Activated gamma-delta T cell treated with Interleukin-2 at 50 U/mL for 16 hours (primary cell): ENCODE measurements around the gene R3HDM2.
"Not testable (repeated sequence)": the region's sequence is repeated elsewhere in the genome, so short reads cannot be mapped to it uniquely, and the experiment has no call there.

Experiments used
- DNase-seq: peaks from one replicate; pipeline ENCODE4 v3.0.0-alpha.2; 2020

Gene R3HDM2

GRCh38 chr12:57419495-57419894 is 11.3 kb downstream of the R3HDM2 start:
- no peak for DNase-seq

- no peak for DNase-seq
Measured at GRCh38 chr12:57418255-57418654, 12.6 kb downstream of the R3HDM2 start.

DNA sequence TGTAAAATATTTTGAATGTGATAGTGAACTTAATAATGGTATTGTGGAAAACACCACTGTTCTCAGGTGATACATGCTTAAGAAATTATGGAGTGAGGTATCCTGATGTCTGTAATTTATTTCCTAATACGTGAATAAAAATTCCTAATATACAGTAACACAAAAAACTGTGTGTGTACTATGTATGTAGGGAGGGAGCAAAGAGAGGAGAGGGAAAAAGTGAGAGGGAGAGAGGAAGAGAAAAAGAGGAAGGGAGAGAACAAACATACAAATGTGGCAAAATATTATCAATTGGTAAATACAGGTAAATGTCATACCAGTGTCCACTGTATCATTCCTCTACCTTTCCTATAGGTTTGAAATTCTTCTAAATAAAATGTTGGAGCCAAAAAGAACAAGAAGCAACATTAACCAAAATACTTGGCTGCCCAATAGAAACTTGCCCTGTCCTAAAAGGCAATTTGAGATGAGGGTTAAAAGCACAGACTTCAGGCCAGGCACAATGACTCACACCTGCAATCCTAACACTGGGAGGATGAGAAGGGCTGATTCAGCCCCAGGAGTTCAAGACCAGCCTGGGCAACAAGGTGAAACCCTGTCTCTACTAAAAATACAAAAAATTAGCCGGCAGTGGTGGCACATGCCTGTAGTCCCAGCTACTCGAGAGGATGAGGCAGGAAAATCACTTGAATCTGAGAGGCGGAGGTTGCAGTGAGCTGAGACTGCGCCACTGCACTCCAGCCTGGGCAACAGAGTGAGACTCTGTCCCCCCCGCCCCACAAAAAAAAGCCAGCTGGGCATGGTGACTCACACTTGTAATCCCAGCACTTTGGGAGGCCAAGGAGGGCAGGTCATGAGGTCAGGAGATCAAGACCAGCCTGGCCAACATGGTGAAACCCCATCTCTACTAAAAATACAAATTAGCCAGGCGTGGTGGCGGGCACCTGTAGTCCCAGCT is 14.5 kb downstream of the R3HDM2 start:
- no peak for DNase-seq

DNA sequence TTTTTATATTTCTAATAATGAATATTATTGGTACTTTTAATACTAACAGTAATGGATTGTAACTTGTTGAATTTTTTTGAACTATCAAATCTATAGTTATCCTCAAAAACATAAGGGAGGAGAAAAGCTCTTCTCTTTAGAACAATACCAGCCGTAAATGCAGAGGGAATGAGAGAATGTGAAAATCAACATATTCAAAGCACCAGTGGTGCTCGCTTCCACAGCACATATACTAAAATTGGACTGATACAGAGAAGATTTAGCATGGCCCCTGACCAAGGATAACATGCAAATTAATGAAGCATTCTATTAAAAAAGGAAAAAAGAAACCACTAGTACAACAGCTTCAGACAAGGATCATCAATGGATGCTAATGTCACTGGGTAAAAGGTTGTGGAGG is 15.8 kb downstream of the R3HDM2 start:
- DNase-seq, result no peak

- not testable (repeated sequence) for DNase-seq
Measured at GRCh38 chr12:57414160-57414559, 16.7 kb downstream of the R3HDM2 start.

DNA sequence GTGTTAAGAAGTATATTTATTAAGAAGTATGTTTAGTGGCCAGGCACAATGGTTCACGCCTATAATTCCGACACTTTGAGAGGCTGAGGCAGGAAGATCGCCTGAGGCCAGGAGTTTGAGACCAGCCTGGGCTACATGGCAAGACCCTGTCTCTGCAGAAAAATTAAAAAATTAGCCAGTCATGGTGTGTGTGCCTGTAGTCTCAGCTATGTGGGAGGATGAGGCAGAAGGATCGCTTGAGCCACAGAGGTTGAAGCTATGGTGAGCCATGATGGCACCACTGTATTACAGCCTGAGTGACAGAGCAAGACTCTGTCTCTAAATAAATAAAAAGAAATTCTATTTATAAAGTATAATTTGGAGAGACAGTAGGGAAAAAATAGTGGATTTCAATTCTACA is 20.3 kb downstream of the R3HDM2 start:
- DNase-seq, result no peak

DNA sequence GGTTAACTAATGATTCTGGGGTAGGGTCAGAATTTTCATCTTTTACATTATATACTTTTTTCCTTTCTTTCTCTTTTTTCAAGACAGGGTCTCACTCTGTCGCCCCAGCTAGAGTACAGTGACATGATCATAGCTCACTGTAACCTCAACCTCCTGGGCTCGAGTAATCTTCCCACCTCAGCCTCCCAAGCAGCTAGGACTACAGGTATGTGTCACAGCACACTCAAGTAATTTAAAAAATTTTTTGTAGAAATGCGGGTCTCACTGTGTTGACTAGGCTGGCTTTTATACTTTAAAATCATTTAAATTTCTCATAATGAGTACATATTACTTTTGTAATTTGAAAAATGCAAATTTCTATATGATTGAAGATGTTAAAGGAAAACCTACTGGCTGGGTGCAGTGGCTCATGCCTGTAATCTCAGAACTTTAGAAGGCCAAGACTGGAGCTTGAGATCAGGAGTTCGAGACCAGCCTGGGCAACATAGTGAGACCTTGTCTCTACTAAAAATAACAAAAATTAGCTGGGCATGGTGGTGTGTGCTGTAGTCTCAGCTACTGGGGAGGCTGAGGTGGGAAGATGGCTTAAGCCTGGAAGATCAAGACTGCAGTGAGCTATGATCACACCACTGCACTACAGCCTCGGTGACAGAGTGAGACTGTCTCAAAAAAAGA is 25.7 kb downstream of the R3HDM2 start:
- DNase-seq, result no peak

DNA sequence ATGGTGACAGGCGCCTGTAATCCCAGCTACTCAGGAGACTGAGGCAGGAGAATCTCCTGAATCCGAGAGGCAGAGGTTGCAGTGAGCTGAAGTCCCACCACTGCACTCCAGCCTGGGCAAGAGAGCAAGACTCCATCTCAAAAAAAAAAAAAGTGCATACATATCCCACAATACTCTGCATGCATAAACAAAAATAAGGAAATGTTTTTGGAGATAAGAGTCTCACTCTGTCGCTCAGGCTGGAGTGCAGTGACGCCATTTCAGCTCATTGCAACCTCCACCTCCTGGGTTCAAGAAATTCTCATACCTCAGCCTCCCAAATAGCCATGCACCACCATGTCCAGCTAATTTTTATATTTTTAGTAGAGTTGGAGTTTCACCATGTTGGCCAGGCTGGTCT is 28.7 kb downstream of the R3HDM2 start:
- not testable (repeated sequence) for DNase-seq

DNA sequence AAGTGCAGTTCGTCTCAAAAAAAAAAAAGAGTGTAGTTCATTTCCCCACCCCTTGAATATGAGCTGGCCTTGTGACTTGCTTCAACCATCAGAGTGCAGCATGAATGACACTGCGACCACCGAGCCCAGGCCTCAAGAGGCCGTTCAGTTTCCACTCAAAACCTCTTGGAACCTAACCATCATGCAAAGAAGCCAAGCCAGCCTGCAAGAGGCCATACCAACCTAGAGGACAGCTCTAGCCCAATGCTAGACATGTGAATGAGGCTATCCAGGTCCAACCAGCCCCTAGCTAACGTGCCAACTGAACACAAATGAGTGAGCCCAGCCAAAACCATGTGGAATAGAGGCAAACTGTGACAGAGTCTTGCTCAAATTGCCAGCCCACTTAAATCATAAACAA is 29.7 kb downstream of the R3HDM2 start:
- no peak for DNase-seq

GRCh38 chr12:57399718-57400463 is 31.0 kb downstream of the R3HDM2 start:
- DNase-seq, result not testable (repeated sequence)

- no peak for DNase-seq
Measured at GRCh38 chr12:57397441-57397840, 33.4 kb downstream of the R3HDM2 start.

GRCh38 chr12:57395121-57395520 is 35.7 kb downstream of the R3HDM2 start:
- DNase-seq, result no peak

GRCh38 chr12:57390174-57390573 is 40.7 kb downstream of the R3HDM2 start:
- no peak for DNase-seq

DNA sequence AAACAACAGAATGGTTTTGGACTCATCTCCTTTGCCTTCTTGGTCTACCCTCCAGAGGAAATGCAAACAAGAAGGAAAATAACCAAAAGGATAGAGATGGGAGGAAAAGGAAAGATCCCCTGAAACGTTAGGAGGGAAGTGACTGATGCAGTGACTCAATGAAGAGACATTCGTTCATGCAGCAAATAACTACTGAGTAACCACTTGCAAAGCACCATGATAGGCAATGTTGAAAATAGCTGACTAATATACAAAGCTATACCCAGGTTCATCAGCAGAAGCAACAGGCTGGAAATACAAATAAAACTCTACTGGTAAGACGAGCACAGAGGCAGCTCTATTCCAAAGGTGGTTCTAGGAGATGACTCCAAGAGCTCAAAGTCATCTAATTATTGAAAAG is 41.8 kb downstream of the R3HDM2 start:
- no peak for DNase-seq

GRCh38 chr12:57388425-57388824 is 42.4 kb downstream of the R3HDM2 start:
- no peak for DNase-seq

- no peak for DNase-seq
Measured at GRCh38 chr12:57386187-57386720, 44.6 kb downstream of the R3HDM2 start.

DNA sequence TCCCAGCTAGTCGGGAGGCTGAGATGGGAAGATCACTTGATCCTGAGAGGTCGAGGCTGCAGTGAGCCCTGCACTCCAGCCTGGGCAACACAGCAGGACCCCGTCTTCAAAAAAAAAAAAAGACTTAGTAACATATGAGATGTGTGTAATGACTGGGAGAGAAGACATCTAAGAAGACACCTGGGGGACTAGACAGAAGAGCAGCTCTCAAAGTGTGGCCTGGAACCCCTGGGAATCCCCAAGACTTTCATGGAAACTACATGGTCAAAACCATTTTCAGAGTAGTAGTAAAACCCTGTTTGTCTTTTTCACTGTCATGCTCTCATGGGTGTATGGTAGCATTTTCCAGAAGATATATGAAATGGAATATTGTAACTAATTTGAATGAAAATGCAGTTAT is 45.3 kb downstream of the R3HDM2 start:
- no peak for DNase-seq

DNA sequence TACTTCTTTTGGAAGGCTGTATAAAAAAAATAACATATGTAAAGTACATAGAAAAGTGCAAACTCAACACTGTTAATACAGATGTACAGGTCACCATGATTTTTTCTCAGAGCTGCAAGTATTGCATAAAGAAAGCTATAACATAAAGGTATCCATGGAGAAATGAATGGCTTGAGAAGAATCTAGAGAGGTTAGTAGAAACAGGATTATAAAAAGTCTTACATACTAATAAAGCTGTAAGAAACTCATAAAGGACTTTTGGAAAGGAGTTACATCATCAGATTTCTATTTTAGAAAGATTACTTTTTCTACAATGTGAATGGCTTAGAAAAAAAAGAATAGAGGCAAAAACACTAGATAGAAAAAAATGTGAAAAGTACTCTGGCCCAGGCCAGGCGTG is 46.4 kb downstream of the R3HDM2 start:
- no peak for DNase-seq

DNA sequence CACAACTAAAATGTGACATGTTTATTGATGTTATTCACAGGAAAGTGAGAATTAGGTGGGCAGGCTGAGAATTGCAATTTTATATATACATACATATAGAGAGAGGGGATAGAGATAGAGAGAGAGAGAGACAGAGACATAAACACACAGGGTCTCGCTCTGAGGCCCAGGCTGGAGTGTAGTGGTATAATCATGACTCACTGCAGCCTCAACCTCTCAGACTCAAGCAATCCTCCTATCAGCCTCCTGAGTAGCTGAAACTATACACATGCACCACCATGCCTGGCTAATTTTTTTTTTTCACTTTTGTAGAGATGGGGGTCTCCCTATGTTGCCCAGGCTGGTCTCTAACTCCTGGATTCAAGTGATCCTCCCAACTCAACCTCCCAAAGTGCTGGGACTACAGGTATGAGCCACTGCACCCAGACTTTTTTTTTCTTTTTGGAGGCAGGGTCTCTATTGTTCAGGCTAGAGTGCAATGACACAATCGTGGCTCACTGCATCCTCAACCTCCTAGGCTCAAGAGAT is 49.1 kb downstream of the R3HDM2 start:
- DNase-seq, result no peak

DNA sequence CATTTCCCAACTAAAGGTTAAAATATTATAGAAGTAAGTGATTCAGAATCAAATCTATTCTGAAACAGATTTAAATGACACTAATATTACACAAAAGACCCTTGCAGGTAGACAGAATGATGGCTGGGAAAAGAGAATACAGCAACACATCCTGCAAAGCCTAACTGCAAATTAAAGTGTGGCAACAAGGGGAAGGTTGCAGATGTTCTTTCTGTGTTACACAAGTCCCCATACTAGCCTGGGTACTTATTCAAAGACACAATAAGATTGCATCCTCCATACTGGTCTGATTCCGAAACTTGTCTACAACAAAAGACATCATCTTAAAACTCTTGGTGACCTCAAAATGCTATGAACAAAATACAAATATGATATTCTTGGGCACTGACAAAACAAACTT is 50.5 kb downstream of the R3HDM2 start:
- DNase-seq, result no peak

GRCh38 chr12:57377103-57377840 is 53.6 kb downstream of the R3HDM2 start:
- no peak for DNase-seq

DNA sequence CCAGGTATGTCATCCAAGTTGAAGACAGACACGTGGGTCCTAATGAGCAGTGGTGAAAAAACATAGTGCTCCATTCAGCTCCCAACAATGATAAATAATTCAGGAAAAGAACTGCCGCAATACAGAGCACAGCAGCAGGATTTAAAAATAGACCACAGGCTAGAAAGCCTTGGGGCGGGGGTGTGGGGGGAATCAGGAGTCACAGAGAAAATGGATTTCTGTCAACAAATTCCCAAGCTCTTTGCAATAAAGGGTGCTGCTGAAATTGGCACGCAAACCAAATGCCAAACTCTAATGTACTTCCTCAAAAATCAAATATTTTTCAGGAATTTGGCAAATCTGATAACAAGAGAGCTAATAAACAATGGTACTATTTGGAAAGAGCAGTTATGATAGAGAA is 58.6 kb downstream of the R3HDM2 start:
- DNase-seq, result no peak
